Muscle layer of colon (tissue), 2 donors: ENCODE measurements around the gene LYSMD1.
"Not testable (repeated sequence)": the region's sequence is repeated elsewhere in the genome, so short reads cannot be mapped to it uniquely, and the experiment has no call there.

Experiments used
- H3K27ac ChIP-seq: one replicate; pipeline ENCODE4 v1.7.0; 2013; ENCODE audit warnings: low read depth, mild to moderate bottlenecking, low read length, moderate library complexity
- H3K27me3 ChIP-seq, 2 donors: one replicate each; pipeline ENCODE4 v1.7.0; 2013; ENCODE audit warnings: low read length in 2 of 2, mild to moderate bottlenecking in 2 of 2; ENCODE audit not compliant: insufficient read depth in 2 of 2, control insufficient read depth in 1 of 2
- H3K36me3 ChIP-seq: one replicate; pipeline ENCODE4 v1.7.0; 2013; ENCODE audit warnings: mild to moderate bottlenecking, low read length; ENCODE audit not compliant: insufficient read depth
- H3K4me1 ChIP-seq: one replicate; pipeline ENCODE4 v1.7.0; 2013; ENCODE audit warnings: mild to moderate bottlenecking, low read length; ENCODE audit not compliant: insufficient read depth
- H3K4me3 ChIP-seq, 2 donors: one replicate each; pipeline ENCODE4 v1.7.0; 2013; ENCODE audit warnings: low read length in 2 of 2, low read depth in 1 of 2, mild to moderate bottlenecking in 1 of 2, moderate library complexity in 1 of 2
- H3K9ac ChIP-seq: one replicate; pipeline ENCODE4 v1.7.0; 2013; ENCODE audit warnings: low read length
- H3K9me3 ChIP-seq: one replicate; pipeline ENCODE4 v1.7.0; 2013; ENCODE audit warnings: mild to moderate bottlenecking, low read length
- donor health status: abdominal sarcoma.
- donor health status: Adenocarcinoma of cecum.

The LYSMD1 gene, protein sequence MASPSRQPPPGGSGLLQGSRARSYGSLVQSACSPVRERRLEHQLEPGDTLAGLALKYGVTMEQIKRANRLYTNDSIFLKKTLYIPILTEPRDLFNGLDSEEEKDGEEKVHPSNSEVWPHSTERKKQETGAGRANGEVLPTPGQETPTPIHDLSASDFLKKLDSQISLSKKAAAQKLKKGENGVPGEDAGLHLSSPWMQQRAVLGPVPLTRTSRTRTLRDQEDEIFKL

DNA sequence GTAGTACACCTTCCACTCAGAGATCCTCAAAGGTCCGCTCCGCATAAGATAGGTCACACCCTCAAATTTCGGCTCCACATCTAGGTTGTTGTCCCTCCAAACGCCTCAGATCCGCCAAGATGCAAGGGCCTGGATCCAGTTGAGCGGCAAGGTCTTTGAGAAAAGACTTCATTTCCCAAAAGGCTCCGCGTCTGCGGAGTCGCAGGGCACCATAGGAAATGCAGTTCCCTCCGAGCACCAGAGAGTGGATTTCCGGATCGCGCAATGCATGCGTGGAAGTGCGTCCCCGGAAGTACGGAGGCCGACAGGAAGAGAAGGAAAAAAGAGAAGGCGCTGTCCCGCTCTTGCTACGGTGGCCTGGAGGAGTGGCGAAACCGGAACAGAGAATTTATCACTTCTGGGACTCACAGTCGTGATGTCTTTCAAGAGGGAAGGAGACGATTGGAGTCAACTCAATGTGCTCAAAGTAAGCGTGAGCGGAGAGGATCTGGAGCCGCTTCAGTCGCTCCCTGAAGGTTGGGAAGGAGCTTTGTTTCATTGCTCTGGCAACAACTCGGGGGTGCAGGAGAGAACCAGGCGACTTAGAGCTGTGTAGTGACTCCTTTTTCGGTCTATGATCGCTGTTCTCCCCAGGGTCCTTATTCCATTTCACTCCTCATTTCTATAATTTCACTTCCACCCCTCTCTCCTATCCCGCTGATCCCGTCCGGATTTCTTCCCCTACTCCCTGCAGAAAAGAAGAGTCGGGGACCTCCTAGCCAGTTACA, at the start of gene LYSMD1, which contains the start of gene SCNM1:
Gene LYSMD1, minus strand, starts transcription at position 165 of the 767 bp plus-strand sequence. CDS start 644 bp downstream, outside the sequence.
Gene SCNM1, plus strand, starts transcription at position 407 of the 767 bp plus-strand sequence. Its CDS starts 9 bp downstream, at position 416.
- Histone ChIP-seq H3K4me3 (peak within 1 kb of the TSS; percentile 80 to 92), H3K9me3 (no peaks in the 10 kb centered on the region), H3K4me1 (peaks cover 22% of the 10 kb centered on the region), H3K36me3 (peaks cover 31% of the 10 kb centered on the region), H3K27ac (peak within 1 kb of the TSS; percentile 98), H3K9ac (peak within 1 kb of the TSS; percentile 82), H3K27me3 (no peaks in the 10 kb centered on the region)

GRCh38 chr1:151213560-151213959, 47.9 kb upstream of the LYSMD1 start:
- H3K27me3 ChIP-seq, result no peaks in the 10 kb centered on the region
- H3K27ac ChIP-seq, result no peak overlapping the region
- no peaks in the 10 kb centered on the region for H3K9me3 ChIP-seq
- no peak overlapping the region for H3K9ac ChIP-seq
- no peaks in the 10 kb centered on the region for H3K36me3 ChIP-seq
- H3K4me1 ChIP-seq, result no peaks in the 10 kb centered on the region
- H3K4me3 ChIP-seq, result no peak overlapping the region

DNA sequence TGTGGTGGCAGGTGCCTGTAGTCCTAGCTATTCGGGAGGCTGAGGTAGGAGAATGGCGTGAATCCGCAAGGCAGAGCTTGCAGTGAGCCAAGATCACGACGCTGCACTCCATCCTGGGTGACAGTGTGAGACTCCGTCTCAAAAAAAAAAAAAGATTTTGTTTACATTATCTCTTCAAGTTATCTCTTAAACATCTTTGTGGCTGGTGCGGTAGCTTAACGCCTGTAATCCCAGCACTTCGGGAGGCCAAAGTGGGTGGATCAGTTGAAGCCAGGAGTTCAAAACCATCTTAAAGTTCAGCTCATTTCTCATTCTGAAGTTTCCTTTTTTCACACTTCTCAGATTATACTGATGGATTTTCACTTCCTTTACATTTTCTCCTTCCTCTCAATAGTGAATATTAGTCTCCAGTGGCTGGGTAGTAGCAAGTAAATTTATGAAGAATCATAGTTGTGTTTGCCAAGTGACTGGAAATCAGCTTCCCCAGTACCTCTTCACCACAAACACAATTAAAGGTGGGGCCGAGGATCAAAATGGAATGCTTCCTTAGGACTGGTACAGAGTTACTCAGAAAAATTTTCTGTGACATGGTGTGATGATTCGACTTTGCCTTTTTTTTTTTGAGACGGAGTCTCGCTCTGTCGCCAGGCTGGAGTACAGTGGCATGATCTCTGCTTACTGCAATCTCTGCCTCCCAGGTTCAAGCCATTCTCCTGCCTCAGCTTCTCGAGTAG, 46.4 kb upstream of the LYSMD1 start:
- Histone ChIP-seq H3K4me1 (peaks cover 2% of the 10 kb centered on the region), H3K4me3 (no peak overlapping the region), H3K27me3 (no peaks in the 10 kb centered on the region), H3K9ac (no peak overlapping the region), H3K36me3 (peaks cover 12% of the 10 kb centered on the region), H3K27ac (no peak overlapping the region), H3K9me3 (no peaks in the 10 kb centered on the region)

GRCh38 chr1:151210830-151211229, 45.1 kb upstream of the LYSMD1 start:
- Histone ChIP-seq H3K4me1 (peaks cover 4% of the 10 kb centered on the region), H3K9me3 (no peaks in the 10 kb centered on the region), H3K36me3 (peaks cover 19% of the 10 kb centered on the region), H3K9ac (no peak overlapping the region), H3K27me3 (no peaks in the 10 kb centered on the region), H3K27ac (no peak overlapping the region), H3K4me3 (no peak overlapping the region)

DNA sequence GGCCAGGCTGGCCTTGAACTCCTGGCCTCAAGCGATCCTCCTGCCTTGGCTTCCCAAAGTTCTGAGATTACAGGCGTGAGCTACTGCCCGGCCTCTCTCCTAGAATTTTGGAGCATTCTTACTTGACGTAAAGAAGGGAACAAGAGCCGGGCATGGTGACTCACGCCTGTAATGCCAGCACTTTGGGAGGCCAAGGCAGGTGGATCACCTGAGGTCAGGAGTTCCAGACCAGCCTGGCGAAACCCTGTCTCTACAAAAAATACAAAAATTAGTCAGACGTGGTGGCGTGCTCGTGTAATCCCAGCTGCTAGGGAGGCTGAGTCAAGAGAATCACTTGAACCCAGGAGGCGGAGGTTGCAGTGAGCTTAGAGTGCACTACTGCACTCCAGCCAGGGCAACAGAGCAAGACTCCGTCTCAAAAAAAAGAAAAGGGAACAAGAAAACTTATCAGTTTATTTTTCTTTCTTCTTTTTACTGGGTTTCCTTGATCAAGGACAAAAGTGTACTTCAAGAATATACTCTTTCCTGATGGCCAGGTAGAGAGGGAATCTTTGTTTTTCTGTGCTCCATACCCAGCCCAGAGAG, 39.8 kb upstream of the LYSMD1 start:
- H3K9me3 ChIP-seq, H3K27ac ChIP-seq, H3K4me3 ChIP-seq, H3K27me3 ChIP-seq, H3K9ac ChIP-seq: not testable (repeated sequence)
- Histone ChIP-seq H3K36me3 (peaks cover 19% of the 10 kb centered on the region), H3K4me1 (peaks cover 17% of the 10 kb centered on the region)

GRCh38 chr1:151199873-151200581, 34.3 kb upstream of the LYSMD1 start:
- Histone ChIP-seq H3K4me3 (peak overlapping the region; percentile 93 to 96), H3K9me3 (no peaks in the 10 kb centered on the region), H3K9ac (peak overlapping the region; percentile 99), H3K4me1 (peaks cover 26% of the 10 kb centered on the region), H3K27ac (peak overlapping the region; percentile 73), H3K36me3 (no peaks in the 10 kb centered on the region), H3K27me3 (no peaks in the 10 kb centered on the region)

DNA sequence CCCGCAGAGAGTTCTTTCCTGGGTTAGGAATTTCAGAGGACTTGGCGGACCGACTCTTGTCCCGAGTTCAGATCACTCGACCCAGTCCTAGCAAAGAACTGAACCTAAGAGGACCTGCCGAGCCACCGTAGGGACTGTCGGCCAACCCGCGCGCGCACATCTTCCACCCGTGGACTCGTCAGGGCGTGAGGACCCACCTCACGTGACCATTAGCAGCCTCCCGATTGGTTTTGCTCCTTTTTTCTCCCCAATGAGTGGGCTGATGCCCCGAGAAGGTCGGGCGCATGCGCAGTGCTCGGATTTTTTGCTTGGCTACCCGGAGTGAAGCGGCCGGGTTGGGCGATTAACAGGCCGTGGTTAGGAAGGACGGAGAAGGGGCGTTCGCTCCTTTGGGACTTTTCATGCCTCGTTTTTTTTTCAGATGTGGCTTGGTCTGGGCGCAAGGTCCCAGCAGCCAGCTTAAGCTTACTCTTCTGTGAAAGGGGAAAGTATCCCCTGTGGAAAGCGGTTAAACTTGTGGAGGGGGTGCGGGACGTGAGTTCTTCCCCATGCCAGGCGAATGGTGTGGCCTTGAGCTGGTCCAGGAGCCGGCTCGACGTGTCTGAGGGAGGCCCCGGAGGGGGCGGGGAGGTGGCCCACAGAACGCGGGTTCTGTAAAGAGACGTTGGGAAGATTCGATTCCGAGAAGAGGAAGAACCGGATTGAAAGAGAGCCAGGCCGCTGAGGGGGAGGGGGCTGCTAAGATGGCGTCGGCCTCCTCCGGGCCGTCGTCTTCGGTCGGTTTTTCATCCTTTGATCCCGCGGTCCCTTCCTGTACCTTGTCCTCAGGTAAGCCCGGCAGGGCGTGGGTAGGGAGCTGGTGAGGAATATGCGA, 32.8 kb upstream of the LYSMD1 start, which contains the start of gene PIP5K1A:
Gene PIP5K1A, plus strand, starts transcription at position 299 of the 874 bp plus-strand sequence. Its CDS starts 445 bp downstream, at position 744.
- peak within 1 kb of the TSS; percentile 93 to 96 for H3K4me3 ChIP-seq
- peaks cover 26% of the 10 kb centered on the region for H3K4me1 ChIP-seq
- H3K9ac ChIP-seq, result peak within 1 kb of the TSS; percentile 99
- H3K9me3 ChIP-seq, result no peaks in the 10 kb centered on the region
- H3K36me3 ChIP-seq, result no peaks in the 10 kb centered on the region
- H3K27ac ChIP-seq, result peak within 1 kb of the TSS; percentile 93
- no peaks in the 10 kb centered on the region for H3K27me3 ChIP-seq

DNA sequence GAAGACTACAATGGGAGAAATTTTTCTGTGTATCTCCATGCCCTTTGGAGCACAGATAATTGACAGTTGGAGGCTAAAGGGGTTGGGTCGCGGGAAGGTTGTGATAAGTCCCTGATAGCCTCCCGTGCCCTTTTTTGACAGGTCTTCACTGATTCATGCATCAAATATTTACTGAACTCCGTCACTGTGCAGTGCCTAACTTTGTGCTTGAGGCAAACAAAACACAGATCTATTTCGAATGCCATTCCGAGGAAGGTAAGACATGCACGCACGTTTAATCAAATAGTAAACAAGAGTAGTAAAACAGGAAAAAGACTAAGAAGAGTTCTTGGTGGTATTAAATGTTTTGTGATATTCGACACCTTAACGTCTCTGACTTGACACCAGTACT, 32.2 kb upstream of the LYSMD1 start:
- no peaks in the 10 kb centered on the region for H3K9me3 ChIP-seq
- H3K27me3 ChIP-seq, result no peaks in the 10 kb centered on the region
- H3K27ac ChIP-seq, result peak overlapping the region; percentile 63
- peaks cover 26% of the 10 kb centered on the region for H3K4me1 ChIP-seq
- peak overlapping the region; percentile 16 to 96 for H3K4me3 ChIP-seq
- H3K9ac ChIP-seq, result peak overlapping the region; percentile 87
- no peaks in the 10 kb centered on the region for H3K36me3 ChIP-seq

GRCh38 chr1:151196292-151196800, 30.6 kb upstream of the LYSMD1 start:
- no peak overlapping the region for H3K9ac ChIP-seq
- H3K27ac ChIP-seq, result peak overlapping the region; percentile 12
- peaks cover 16% of the 10 kb centered on the region for H3K4me1 ChIP-seq
- H3K9me3 ChIP-seq, result no peaks in the 10 kb centered on the region
- H3K4me3 ChIP-seq, result peak overlapping the region in 1 of 2 donors; percentile 27
- no peaks in the 10 kb centered on the region for H3K27me3 ChIP-seq
- no peaks in the 10 kb centered on the region for H3K36me3 ChIP-seq
